GM10847 (cell line): ENCODE data around the gene KCNH4.

Source experiments
- POLR2A ChIP-seq: IDR thresholded peaks from 2 replicates; pipeline ENCODE4 v1.6.1; 2011; ENCODE audit not compliant: insufficient read length; ENCODE audit errors: extremely low read depth

Gene KCNH4

GRCh38 chr17:42180922-42181850 is at the start of gene KCNH4:
Gene KCNH4 (minus strand): TSS chr17:42181142. CDS start chr17:42180945, 197 bp downstream.
- no peak for TF ChIP-seq POLR2A

- TF ChIP-seq POLR2A, result no peak
These were observed 49.3 kb upstream of the KCNH4 start for GRCh38 chr17:42230225-42230624.

- no peak for TF ChIP-seq POLR2A
These were observed 47.1 kb upstream of the KCNH4 start for GRCh38 chr17:42227849-42228700.

GRCh38 chr17:42225646-42226045 is 44.7 kb upstream of the KCNH4 start:
- TF ChIP-seq POLR2A, result no peak

- no peak for TF ChIP-seq POLR2A
These were observed 43.7 kb upstream of the KCNH4 start for GRCh38 chr17:42224651-42225050.

- no peak for TF ChIP-seq POLR2A
These were observed 41.2 kb upstream of the KCNH4 start for GRCh38 chr17:42221886-42222745.

GRCh38 chr17:42214156-42214555 is 33.2 kb upstream of the KCNH4 start:
- TF ChIP-seq POLR2A, result no peak

GRCh38 chr17:42212382-42212781 is 31.4 kb upstream of the KCNH4 start:
- TF ChIP-seq POLR2A, result no peak

- no peak for TF ChIP-seq POLR2A
These were observed 29.1 kb upstream of the KCNH4 start for GRCh38 chr17:42210046-42210445.

- TF ChIP-seq POLR2A, result no peak
These were observed 22.4 kb upstream of the KCNH4 start for GRCh38 chr17:42203354-42203753.

- no peak for TF ChIP-seq POLR2A
These were observed 21.8 kb upstream of the KCNH4 start for GRCh38 chr17:42202696-42203095.

GRCh38 chr17:42202159-42202558 is 21.2 kb upstream of the KCNH4 start:
- TF ChIP-seq POLR2A, result no peak

- no peak for TF ChIP-seq POLR2A
These were observed 20.5 kb upstream of the KCNH4 start for GRCh38 chr17:42201458-42201772.

- TF ChIP-seq POLR2A, result no peak
These were observed 19.9 kb upstream of the KCNH4 start for GRCh38 chr17:42200706-42201457.
